Liver (tissue), 3 donors: ENCODE results near the gene SLIT1.

Experiments used
- EGR1 ChIP-seq, 2 donors: IDR thresholded peaks; 2 replicates each; pipeline ENCODE4 v1.6.1; 2016 to 2018; ENCODE audit warnings: antibody characterized with exemption in 2 of 2, low read depth in 2 of 2
- TF ChIP-seq, protein P1 (sequence below): fragments of 150-350 bp; IDR thresholded peaks from 2 replicates; pipeline ENCODE4 v1.5.1; 2017; ENCODE audit warnings: improper control_type of control experiment, low read depth, low read length; ENCODE audit not compliant: missing input control
- donor health status: healthy.
- donor health status: healthy.

DNA sequence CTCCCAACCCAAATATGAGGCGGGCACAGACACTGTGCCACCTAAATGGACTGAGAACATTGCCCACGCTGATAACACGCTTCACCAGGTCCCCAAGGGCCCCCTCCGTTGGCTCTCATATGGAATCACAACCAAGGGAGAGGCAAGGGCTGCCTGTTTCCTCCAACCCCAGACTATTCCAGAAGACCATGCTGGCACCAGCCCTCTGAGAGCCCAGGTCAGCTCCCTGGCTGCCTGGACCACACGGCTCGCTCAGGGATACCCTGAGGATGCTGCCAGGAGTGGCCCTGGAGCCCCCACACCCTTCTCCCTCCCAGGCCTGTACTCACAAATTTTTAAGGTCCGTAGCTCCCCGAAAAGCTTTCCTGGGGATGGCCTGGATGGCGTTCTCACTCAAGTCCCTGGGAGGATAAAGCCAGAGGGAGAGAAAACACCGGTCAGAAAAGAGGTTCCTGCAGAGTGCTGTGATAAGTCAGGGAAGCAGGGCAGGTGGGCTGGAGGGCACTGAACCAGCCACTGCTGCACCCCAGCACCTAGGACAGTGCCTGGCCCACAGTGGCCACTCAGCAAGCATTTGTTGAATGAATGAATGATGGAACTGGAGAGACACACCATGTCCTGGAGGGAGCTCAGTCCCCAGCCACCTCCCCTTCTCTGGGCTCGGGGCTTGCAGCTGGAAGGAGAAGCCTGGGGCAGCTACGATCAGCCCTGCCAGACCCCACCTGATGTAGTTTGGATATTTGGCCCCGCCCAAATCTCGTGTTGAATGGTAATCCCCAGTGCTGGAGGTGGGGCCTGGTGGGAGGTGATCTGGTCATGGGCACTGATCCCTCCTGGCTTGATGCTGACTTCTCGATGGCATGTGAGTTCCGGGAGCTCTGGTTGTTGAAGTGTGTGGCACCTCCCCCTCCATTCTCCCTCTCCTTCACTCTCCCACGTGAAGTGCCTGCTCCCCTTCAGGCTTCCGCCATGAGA is 119.8 kb downstream of the SLIT1 start:
- TF ChIP-seq, protein P1, sequence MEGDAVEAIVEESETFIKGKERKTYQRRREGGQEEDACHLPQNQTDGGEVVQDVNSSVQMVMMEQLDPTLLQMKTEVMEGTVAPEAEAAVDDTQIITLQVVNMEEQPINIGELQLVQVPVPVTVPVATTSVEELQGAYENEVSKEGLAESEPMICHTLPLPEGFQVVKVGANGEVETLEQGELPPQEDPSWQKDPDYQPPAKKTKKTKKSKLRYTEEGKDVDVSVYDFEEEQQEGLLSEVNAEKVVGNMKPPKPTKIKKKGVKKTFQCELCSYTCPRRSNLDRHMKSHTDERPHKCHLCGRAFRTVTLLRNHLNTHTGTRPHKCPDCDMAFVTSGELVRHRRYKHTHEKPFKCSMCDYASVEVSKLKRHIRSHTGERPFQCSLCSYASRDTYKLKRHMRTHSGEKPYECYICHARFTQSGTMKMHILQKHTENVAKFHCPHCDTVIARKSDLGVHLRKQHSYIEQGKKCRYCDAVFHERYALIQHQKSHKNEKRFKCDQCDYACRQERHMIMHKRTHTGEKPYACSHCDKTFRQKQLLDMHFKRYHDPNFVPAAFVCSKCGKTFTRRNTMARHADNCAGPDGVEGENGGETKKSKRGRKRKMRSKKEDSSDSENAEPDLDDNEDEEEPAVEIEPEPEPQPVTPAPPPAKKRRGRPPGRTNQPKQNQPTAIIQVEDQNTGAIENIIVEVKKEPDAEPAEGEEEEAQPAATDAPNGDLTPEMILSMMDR: no peak
- TF ChIP-seq EGR1 (IDR thresholded peaks at IDR 0.05; ENCODE audit: low read depth in 2 of 2): no peak
